ENCODE measurements around the gene ARHGAP26. TPM values are rescaled to one million over a fixed set of nuclear protein-coding genes. Genes with fewer than 3 reads are reported as not detected.
A peak's percentile ranks its signal among the peaks of the same experiment; 100 is the strongest.

Gene ARHGAP26
- total RNA-seq, 4 donors from 2014 or later = 22.3 to 40.7 (median 28.2) TPM

DNA sequence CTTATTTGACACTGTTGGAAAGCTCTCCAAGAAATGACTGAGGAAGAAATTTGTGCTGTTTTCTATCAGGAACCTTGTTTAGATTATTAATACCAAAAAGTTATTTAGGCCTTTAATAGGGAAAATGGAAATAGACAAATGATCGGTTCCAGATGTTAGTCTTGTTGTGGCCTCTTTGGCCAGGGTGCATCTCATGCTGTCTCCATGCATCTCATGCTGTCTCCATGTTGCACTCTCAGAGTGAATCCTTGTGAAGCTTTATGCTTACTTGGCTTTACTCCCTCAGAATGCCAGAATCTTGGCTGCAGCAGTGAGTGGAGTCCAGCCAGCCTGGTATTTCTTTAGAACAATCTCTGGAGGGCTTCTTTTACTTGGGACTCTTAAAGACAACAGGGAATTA, 185.5 kb downstream of the ARHGAP26 start:
- Histone ChIP-seq H3K4me3 (no peak overlapping the region), H3K27me3 (no peaks in the 10 kb centered on the region), H3K4me1 (peaks cover 45 to 57% (median 50%) of the 10 kb centered on the region in 4 donors), H3K27ac (replicated peaks in 1 of 4) (peak overlapping the region in 1 of 4 donors; percentile 26), H3K9me3 (no peaks in the 10 kb centered on the region), H3K36me3 (no peaks in the 10 kb centered on the region)
- intact Hi-C loops (cut with DNase I) = no loop called here
- TF ChIP-seq, protein P1, sequence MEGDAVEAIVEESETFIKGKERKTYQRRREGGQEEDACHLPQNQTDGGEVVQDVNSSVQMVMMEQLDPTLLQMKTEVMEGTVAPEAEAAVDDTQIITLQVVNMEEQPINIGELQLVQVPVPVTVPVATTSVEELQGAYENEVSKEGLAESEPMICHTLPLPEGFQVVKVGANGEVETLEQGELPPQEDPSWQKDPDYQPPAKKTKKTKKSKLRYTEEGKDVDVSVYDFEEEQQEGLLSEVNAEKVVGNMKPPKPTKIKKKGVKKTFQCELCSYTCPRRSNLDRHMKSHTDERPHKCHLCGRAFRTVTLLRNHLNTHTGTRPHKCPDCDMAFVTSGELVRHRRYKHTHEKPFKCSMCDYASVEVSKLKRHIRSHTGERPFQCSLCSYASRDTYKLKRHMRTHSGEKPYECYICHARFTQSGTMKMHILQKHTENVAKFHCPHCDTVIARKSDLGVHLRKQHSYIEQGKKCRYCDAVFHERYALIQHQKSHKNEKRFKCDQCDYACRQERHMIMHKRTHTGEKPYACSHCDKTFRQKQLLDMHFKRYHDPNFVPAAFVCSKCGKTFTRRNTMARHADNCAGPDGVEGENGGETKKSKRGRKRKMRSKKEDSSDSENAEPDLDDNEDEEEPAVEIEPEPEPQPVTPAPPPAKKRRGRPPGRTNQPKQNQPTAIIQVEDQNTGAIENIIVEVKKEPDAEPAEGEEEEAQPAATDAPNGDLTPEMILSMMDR (IDR thresholded peaks at IDR 0.05) = no peak
- TF ChIP-seq EP300 (IDR thresholded peaks at IDR 0.05) (no peak), POLR2AphosphoS5 (IDR thresholded peaks at IDR 0.05) (no peak), POLR2A (IDR thresholded peaks at IDR 0.05; ENCODE audit: low read depth) (no peak)
- no peak for DNase-seq (ENCODE audit: extremely low spot score)
- 32% methylated on average over 1 of the region's 1 CpG for WGBS

DNA sequence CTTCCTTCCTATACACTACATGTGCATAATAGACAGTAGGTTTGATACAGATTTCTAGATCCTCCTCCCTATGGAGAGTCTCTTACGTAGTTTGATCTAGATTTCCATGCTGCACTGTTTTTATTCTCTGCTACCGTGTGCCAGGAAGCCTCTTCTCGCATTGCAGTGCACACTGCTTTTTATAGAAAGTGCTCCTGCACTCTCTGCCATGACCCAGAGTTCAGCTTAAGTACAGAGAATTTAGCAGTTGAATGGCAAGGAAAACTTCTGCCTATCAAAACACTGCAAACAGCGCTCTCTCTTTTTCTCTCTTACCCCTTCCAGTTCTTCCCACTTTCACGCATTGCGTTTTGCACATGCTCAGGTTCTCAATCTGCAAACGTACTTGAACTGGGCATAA, 187.4 kb downstream of the ARHGAP26 start:
- Histone ChIP-seq H3K4me3 (no peak overlapping the region), H3K27me3 (no peaks in the 10 kb centered on the region), H3K27ac (replicated peaks in 1 of 4) (peak overlapping the region in 1 of 4 donors; percentile 19), H3K4me1 (peaks cover 45 to 57% (median 50%) of the 10 kb centered on the region in 4 donors), H3K9me3 (no peaks in the 10 kb centered on the region), H3K36me3 (no peaks in the 10 kb centered on the region)
- intact Hi-C loops (cut with DNase I) = no loop called here
- TF ChIP-seq, protein P1 (IDR thresholded peaks at IDR 0.05) = no peak
- TF ChIP-seq POLR2A (IDR thresholded peaks at IDR 0.05; ENCODE audit: low read depth) = no peak
- no peak for TF ChIP-seq EP300 (IDR thresholded peaks at IDR 0.05)
- no peak for TF ChIP-seq POLR2AphosphoS5 (IDR thresholded peaks at IDR 0.05)
- no peak for DNase-seq (ENCODE audit: extremely low spot score)
- 64% methylated on average over 7 of the region's 7 CpGs for WGBS

DNA sequence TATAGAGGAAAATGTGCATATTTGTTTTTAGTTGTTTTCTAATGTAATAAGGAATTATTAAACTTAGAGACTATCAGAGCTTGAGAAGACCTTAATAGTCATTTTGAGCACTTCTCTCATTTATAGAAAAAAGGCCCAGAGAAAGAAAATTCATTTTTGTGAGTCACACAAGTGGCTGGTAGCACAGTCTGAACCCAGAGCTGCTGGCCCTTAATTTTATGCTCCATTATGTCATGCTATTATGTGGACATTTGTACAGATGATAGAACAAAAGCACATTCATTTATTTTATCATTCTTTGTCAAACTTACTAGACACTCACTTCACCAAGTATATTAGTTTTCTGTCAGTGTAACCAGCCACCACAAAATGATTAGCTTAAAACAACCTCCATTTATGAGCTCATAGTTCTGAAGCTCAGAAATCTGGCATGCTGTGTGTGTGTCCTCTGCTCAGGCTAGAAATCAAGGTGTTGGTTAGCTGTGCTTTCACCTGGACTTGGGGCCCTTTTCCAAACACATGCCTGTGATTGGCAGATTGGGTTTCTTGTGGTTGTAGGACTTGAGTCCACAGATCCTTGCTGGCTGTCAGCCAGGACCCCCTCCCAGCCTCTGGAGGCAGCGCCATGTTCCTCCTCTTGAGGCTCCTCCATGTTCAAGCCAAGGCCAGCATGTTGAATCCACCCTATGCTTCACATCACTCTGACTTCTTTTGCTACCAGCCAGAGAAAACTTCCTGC, 188.9 kb downstream of the ARHGAP26 start:
- H3K27me3 ChIP-seq = no peaks in the 10 kb centered on the region
- H3K36me3 ChIP-seq = no peaks in the 10 kb centered on the region
- TF ChIP-seq, protein P1 (IDR thresholded peaks at IDR 0.05) = no peak
- TF ChIP-seq POLR2A (IDR thresholded peaks at IDR 0.05; ENCODE audit: low read depth) (no peak), EP300 (IDR thresholded peaks at IDR 0.05) (no peak), POLR2AphosphoS5 (IDR thresholded peaks at IDR 0.05) (no peak)
- no peak for DNase-seq (ENCODE audit: extremely low spot score)
- peaks cover 43 to 57% (median 50%) of the 10 kb centered on the region in 4 donors for H3K4me1 ChIP-seq
- intact Hi-C loops (cut with DNase I) = no loop called here
- H3K4me3 ChIP-seq = no peak overlapping the region
- H3K9me3 ChIP-seq = no peaks in the 10 kb centered on the region
- 100% methylated on average over 1 of the region's 1 CpG for WGBS
- H3K27ac ChIP-seq (replicated peaks in 1 of 4) = no peak overlapping the region

DNA sequence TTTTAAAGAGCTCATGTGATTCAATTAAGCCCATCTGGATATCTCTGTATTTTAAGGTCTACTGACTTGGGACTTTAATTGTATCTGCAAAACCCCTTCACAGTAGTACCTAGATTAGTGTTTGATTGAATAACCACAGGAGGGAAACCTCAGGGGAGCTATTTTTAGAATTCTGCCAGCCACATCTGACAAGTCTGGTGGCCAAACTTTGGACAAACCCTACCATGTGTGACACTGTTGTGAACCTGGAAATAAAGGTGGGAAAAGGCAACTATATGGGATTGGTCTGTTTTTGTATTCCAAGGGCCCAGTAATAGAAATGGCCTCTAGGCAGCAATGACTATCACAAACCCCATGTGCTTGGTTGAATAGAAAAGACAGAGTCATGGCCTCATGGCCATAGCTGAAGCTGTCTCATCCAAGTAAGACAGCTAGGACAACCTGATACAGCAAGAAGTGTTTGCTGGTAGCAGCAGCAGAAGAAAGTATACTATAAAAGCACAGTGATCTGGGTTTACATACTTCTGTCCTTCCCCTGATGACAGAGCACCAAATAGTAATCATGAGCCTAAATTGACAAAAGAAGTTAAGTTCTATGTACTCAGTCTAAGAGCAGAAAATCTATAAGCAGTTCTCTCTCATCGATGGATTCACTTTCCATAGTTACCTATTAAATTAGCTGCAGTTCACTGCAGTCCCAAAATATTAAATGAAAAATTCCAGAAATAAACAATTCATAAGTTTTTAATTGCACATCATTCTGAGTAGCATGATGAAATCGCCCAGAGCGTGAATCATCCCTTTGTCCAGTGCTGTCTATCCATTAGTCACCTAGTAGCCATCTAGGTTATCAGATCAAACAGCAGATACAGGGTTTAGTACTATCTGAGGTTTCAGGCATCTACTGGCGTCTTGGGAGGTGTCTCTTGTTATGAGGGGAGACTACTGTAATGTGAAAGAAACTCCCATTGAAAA, 189.8 kb downstream of the ARHGAP26 start:
- H3K27ac ChIP-seq (replicated peaks in 1 of 4) = no peak overlapping the region
- H3K36me3 ChIP-seq = no peaks in the 10 kb centered on the region
- intact Hi-C loops (cut with DNase I) = no loop called here
- H3K9me3 ChIP-seq = no peaks in the 10 kb centered on the region
- H3K27me3 ChIP-seq = no peaks in the 10 kb centered on the region
- TF ChIP-seq EP300 (IDR thresholded peaks at IDR 0.05) (no peak), POLR2AphosphoS5 (IDR thresholded peaks at IDR 0.05) (no peak), POLR2A (IDR thresholded peaks at IDR 0.05; ENCODE audit: low read depth) (no peak)
- TF ChIP-seq, protein P1 (IDR thresholded peaks at IDR 0.05) = no peak
- WGBS = 90% methylated on average over 4 of the region's 4 CpGs
- H3K4me3 ChIP-seq = no peak overlapping the region
- peaks cover 40 to 51% (median 47%) of the 10 kb centered on the region in 4 donors for H3K4me1 ChIP-seq
- no peak for DNase-seq (ENCODE audit: extremely low spot score)
